SK-N-MC (cell line): Measurements from ENCODE around the gene UNCX.
"Not testable (repeated sequence)": the region's sequence is repeated elsewhere in the genome, so short reads cannot be mapped to it uniquely, and the experiment has no call there.

Experiments used
- EZH2 ChIP-seq: fragments of 200-600 bp; sonication (generic); IDR thresholded peaks from one replicate; pipeline ENCODE4 v1.6.1; 2017; ENCODE audit warnings: antibody characterized with exemption
- FOXP2 ChIP-seq: optimal IDR thresholded peaks from 2 replicates; pipeline ENCODE3; 2011; ENCODE audit warnings: mild to moderate bottlenecking, moderate library complexity; ENCODE audit not compliant: insufficient read depth; ENCODE audit errors: extremely low read length, control extremely low read depth
- POLR2AphosphoS5 ChIP-seq: IDR thresholded peaks from 2 replicates; pipeline ENCODE4 v1.6.1; 2012; ENCODE audit warnings: mild to moderate bottlenecking, low read depth, low read length, borderline replicate concordance

DNA sequence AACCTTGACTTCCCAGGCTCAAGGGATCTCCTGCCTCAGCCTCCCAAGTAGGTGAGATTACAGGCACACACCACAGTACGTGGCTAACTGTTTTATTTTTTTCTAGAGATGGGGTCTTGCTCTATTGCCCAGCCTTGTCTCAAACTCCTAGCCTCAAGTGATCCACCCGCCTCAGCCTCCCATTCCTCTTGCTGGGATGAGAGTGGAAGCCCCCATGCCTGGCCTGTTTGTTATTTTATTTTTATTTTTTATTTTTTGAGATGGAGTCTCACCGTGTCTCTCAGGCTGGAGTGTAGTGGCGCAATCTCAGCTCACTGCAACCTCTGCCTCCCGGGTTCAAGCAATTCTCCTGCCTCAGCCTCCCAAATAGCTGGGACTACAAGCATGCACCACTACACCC lies 20.6 kb upstream of the UNCX start:
- not testable (repeated sequence) for TF ChIP-seq FOXP2, POLR2AphosphoS5, EZH2
